ENCODE data around the gene KCNIP4. TPM values are rescaled to one million over a fixed set of nuclear protein-coding genes. Genes with fewer than 3 reads are reported as not detected.
A peak's percentile ranks its signal among the peaks of the same experiment; 100 is the strongest.

The KCNIP4 gene
- total and polyA plus RNA-seq, 2 donors (not counting 1 experiment from before 2014, with no cell fraction given): not detected

DNA sequence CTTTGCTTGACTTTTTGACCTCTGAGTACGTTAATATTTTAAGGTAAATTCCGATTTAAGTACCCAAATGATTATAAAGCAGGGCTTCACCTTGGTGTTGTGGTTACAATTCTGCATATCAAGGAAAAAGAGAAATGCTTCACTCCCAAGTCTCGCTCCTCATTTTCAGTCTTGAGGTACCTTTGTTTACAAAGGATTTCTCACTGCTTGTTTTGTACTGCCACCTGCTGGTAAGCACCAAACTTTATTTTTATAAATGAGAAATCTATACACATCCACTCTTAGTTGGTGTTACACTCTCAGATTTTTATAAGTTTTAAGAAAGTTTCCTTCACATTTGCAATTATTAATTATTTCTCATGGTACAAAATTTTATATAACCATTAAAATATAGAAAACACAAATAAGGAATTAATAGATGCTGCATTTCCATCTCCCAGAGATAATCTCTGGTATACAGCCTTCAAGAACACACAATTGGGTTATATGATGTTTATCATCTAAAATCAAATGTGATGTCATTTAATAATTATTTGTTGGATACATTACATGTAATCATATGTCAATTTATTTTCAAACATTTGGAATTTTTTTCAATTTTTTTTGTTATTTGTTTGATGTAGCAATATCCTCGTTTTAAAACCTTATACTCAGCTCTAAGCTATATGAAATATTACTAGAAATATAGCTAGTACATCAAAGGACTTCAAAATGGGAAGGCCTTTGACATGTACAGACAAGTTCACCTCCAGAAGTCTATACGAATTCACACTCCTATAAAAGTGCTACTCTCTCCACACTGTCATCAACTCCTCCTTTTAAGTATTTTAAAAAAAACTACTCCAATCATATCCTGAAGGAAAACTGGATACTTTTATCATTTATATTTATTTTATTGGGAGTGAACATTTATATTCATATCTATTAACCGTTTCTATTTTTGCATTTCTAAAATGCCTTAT lies 179.9 kb downstream of the KCNIP4 start:
- H4K20me1 ChIP-seq (ENCODE audit: control insufficient read depth, insufficient read depth, low read length, poor library complexity, severe bottlenecking): no peaks in the 10 kb centered on the region
- H3K4me2 ChIP-seq (replicated peaks; ENCODE audit: low read depth, low read length, poor library complexity, severe bottlenecking): no peak overlapping the region
- no peak overlapping the region for H2AFZ ChIP-seq (ENCODE audit: insufficient read depth, low read depth, low read length, poor library complexity, severe bottlenecking)
- H3K9me3 ChIP-seq (ENCODE audit: control extremely low read depth in 1 of 3, control insufficient read depth in 2 of 3, insufficient read depth in 1 of 3, low read length in 2 of 3): no peaks in the 10 kb centered on the region
- Mint-ChIP-seq H3K4me3 (no peak overlapping the region), H3K9me3 (ENCODE audit: insufficient read depth) (no peaks in the 10 kb centered on the region), H3K27me3 (no peaks in the 10 kb centered on the region), H3K4me1 (no peaks in the 10 kb centered on the region), H3K27ac (no peak overlapping the region)
- no peak overlapping the region for H3K27ac ChIP-seq (ENCODE audit: low read length in 2 of 2)
- H3K9ac ChIP-seq (ENCODE audit: low read length): no peak overlapping the region
- ChIA-PET CTCF (interaction anchor here (0.7 kb wide), 1 partner anchor 19 kb away, joined by 3 read pairs; no protein-coding TSS in a partner anchor), POLR2A (no interaction called here)
- no peak for ATAC-seq (ENCODE audit: low read depth)
- H3K4me1 ChIP-seq (ENCODE audit: control insufficient read depth in 2 of 2, insufficient read depth in 2 of 2, low read length in 2 of 2): no peaks in the 10 kb centered on the region
- H3K36me3 ChIP-seq (replicated peaks in 1 of 2; ENCODE audit: control extremely low read depth in 1 of 2, control insufficient read depth in 1 of 2, extremely low read depth in 1 of 2, insufficient read depth in 2 of 2, low read length in 1 of 2): no peaks in the 10 kb centered on the region
- DNase-seq: peak; percentile 2
- no peaks in the 10 kb centered on the region for H3K79me2 ChIP-seq (ENCODE audit: control insufficient read depth, insufficient read depth, low read length)
- no peaks in the 10 kb centered on the region for H3K27me3 ChIP-seq (replicated peaks in 1 of 4; ENCODE audit: control extremely low read depth in 1 of 4, control insufficient read depth in 3 of 4, insufficient read depth in 4 of 4, low read length in 3 of 4)
- intact Hi-C loops (cut with micrococcal nuclease): no loop called here
- TF ChIP-seq, protein P1, sequence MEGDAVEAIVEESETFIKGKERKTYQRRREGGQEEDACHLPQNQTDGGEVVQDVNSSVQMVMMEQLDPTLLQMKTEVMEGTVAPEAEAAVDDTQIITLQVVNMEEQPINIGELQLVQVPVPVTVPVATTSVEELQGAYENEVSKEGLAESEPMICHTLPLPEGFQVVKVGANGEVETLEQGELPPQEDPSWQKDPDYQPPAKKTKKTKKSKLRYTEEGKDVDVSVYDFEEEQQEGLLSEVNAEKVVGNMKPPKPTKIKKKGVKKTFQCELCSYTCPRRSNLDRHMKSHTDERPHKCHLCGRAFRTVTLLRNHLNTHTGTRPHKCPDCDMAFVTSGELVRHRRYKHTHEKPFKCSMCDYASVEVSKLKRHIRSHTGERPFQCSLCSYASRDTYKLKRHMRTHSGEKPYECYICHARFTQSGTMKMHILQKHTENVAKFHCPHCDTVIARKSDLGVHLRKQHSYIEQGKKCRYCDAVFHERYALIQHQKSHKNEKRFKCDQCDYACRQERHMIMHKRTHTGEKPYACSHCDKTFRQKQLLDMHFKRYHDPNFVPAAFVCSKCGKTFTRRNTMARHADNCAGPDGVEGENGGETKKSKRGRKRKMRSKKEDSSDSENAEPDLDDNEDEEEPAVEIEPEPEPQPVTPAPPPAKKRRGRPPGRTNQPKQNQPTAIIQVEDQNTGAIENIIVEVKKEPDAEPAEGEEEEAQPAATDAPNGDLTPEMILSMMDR (IDR thresholded peaks at IDR 0.05): peak; percentile 51
- no peak for TF ChIP-seq EZH2 (IDR thresholded peaks at IDR 0.05; ENCODE audit: borderline replicate concordance, insufficient read depth, low read depth, low read length, poor library complexity, severe bottlenecking)
- WGBS (ENCODE audit: insufficient coverage): no CpG with 5 or more reads among the region's 6 CpGs
- H3K4me3 ChIP-seq (ENCODE audit: control extremely low read depth in 1 of 5, extremely low read depth in 1 of 5, insufficient read depth in 1 of 5, low read depth in 2 of 5, low read length in 4 of 5): no peak overlapping the region

DNA sequence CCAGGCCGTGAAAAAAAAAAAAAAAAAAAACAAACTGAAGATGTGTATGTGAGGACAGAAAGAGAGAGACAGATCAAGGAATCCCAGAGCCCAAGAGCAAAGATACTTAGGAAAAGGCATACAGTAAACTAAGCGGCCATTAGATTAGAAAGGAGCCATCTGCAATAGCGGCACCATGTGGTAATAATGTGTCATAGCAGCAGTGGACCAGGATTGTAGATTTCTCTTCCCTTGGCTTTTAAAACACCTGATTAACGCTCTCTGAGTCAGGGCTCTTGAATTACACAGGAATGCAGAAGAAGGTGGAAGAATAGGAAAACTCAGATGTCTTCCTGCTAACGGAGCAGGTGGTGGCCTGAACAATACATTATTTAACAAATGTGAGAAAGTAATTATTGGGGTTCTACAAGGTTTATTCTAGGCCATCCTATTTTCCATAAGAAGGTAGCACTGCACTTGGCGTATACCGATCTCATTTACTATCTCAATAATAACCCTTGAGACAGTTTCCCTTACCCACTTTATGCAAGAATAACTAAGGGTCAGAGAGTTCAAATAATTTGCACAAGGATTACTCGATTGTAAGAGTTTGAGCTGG lies 182.7 kb downstream of the KCNIP4 start:
- Histone ChIP-seq H3K4me3 (ENCODE audit: control extremely low read depth in 1 of 5, extremely low read depth in 1 of 5, insufficient read depth in 1 of 5, low read depth in 2 of 5, low read length in 4 of 5) (no peak overlapping the region), H3K4me2 (replicated peaks; ENCODE audit: low read depth, low read length, poor library complexity, severe bottlenecking) (no peak overlapping the region), H3K9ac (ENCODE audit: low read length) (no peak overlapping the region), H3K4me1 (ENCODE audit: control insufficient read depth in 2 of 2, insufficient read depth in 2 of 2, low read length in 2 of 2) (no peaks in the 10 kb centered on the region), H4K20me1 (ENCODE audit: control insufficient read depth, insufficient read depth, low read length, poor library complexity, severe bottlenecking) (no peaks in the 10 kb centered on the region), H3K27ac (ENCODE audit: low read length in 2 of 2) (no peak overlapping the region), H3K27me3 (replicated peaks in 1 of 4; ENCODE audit: control extremely low read depth in 1 of 4, control insufficient read depth in 3 of 4, insufficient read depth in 4 of 4, low read length in 3 of 4) (no peaks in the 10 kb centered on the region), H3K36me3 (replicated peaks in 1 of 2; ENCODE audit: control extremely low read depth in 1 of 2, control insufficient read depth in 1 of 2, extremely low read depth in 1 of 2, insufficient read depth in 2 of 2, low read length in 1 of 2) (no peaks in the 10 kb centered on the region), H2AFZ (ENCODE audit: insufficient read depth, low read depth, low read length, poor library complexity, severe bottlenecking) (no peak overlapping the region), H3K79me2 (ENCODE audit: control insufficient read depth, insufficient read depth, low read length) (no peaks in the 10 kb centered on the region), H3K9me3 (ENCODE audit: control extremely low read depth in 1 of 3, control insufficient read depth in 2 of 3, insufficient read depth in 1 of 3, low read length in 2 of 3) (no peaks in the 10 kb centered on the region)
- intact Hi-C loops (cut with micrococcal nuclease): no loop called here
- no peak for TF ChIP-seq EZH2 (IDR thresholded peaks at IDR 0.05; ENCODE audit: borderline replicate concordance, insufficient read depth, low read depth, low read length, poor library complexity, severe bottlenecking)
- TF ChIP-seq, protein P1 (IDR thresholded peaks at IDR 0.05): peak; percentile 76
- H3K4me3 Mint-ChIP-seq: no peak overlapping the region
- ChIA-PET POLR2A (no interaction called here), CTCF (interaction anchor here (1.1 to 1.3 kb wide), 3 partner anchors 12 to 27 kb away, joined by 3 to 4 read pairs (median 3); no protein-coding TSS in a partner anchor)
- H3K27me3 Mint-ChIP-seq: no peaks in the 10 kb centered on the region
- no peak overlapping the region for H3K27ac Mint-ChIP-seq
- no peaks in the 10 kb centered on the region for H3K9me3 Mint-ChIP-seq (ENCODE audit: insufficient read depth)
- H3K4me1 Mint-ChIP-seq: no peaks in the 10 kb centered on the region
- 36% methylated on average over 2 of the region's 8 CpGs for WGBS (ENCODE audit: insufficient coverage)
- DNase-seq (peak; percentile 10), ATAC-seq (ENCODE audit: low read depth) (no peak)
